GM18505 (cell line): ENCODE results near the gene CACNA2D2.

Source experiments
- ATAC-seq: cut with Tn5 transposase; IDR thresholded peaks from one replicate; pipeline ENCODE4 v1.9.1; 2021; ENCODE audit not compliant: unreplicated experiment
- POLR2A ChIP-seq: IDR thresholded peaks from 4 replicates; pipeline ENCODE4 v1.6.1; 2011; ENCODE audit warnings: borderline replicate concordance; ENCODE audit not compliant: insufficient read depth, insufficient read length; ENCODE audit errors: extremely low read depth

CACNA2D2 gene

GRCh38 chr3:50480471-50480870, 23.0 kb downstream of the CACNA2D2 start:
- ATAC-seq: no peak
- no peak for TF ChIP-seq POLR2A

- no peak for TF ChIP-seq POLR2A
- ATAC-seq: no peak
Measured at GRCh38 chr3:50479523-50479922, 23.9 kb downstream of the CACNA2D2 start.

- no peak for ATAC-seq
- no peak for TF ChIP-seq POLR2A
Measured at GRCh38 chr3:50478671-50479260, 24.7 kb downstream of the CACNA2D2 start.

GRCh38 chr3:50478051-50478450, 25.4 kb downstream of the CACNA2D2 start:
- no peak for ATAC-seq
- TF ChIP-seq POLR2A: no peak

GRCh38 chr3:50475348-50475747, 28.1 kb downstream of the CACNA2D2 start:
- ATAC-seq: no peak
- no peak for TF ChIP-seq POLR2A

GRCh38 chr3:50474717-50475116, 28.7 kb downstream of the CACNA2D2 start:
- no peak for ATAC-seq
- no peak for TF ChIP-seq POLR2A

GRCh38 chr3:50473768-50474167, 29.7 kb downstream of the CACNA2D2 start:
- no peak for ATAC-seq
- TF ChIP-seq POLR2A: no peak

GRCh38 chr3:50472958-50473357, 30.5 kb downstream of the CACNA2D2 start:
- TF ChIP-seq POLR2A: no peak
- no peak for ATAC-seq

GRCh38 chr3:50470658-50471057, 32.8 kb downstream of the CACNA2D2 start:
- no peak for TF ChIP-seq POLR2A
- ATAC-seq: no peak

- TF ChIP-seq POLR2A: no peak
- no peak for ATAC-seq
Measured at GRCh38 chr3:50467919-50468318, 35.5 kb downstream of the CACNA2D2 start.

GRCh38 chr3:50466177-50466576, 37.3 kb downstream of the CACNA2D2 start:
- no peak for ATAC-seq
- TF ChIP-seq POLR2A: no peak

GRCh38 chr3:50464569-50464968, 38.9 kb downstream of the CACNA2D2 start:
- no peak for TF ChIP-seq POLR2A
- ATAC-seq: no peak

- no peak for ATAC-seq
- TF ChIP-seq POLR2A: no peak
Measured at GRCh38 chr3:50459785-50460184, 43.6 kb downstream of the CACNA2D2 start.

- ATAC-seq: no peak
- TF ChIP-seq POLR2A: no peak
Measured at GRCh38 chr3:50457988-50458387, 45.4 kb downstream of the CACNA2D2 start.

GRCh38 chr3:50455161-50456018, 48.0 kb downstream of the CACNA2D2 start:
- no peak for ATAC-seq
- no peak for TF ChIP-seq POLR2A

- TF ChIP-seq POLR2A: no peak
- ATAC-seq: no peak
Measured at GRCh38 chr3:50454481-50455070, 48.9 kb downstream of the CACNA2D2 start.
